Measurements from ENCODE around the gene ARF3. TPM values are rescaled to one million over a fixed set of nuclear protein-coding genes. Genes with fewer than 3 reads are reported as not detected.

ARF3 gene
- total and polyA plus RNA-seq, 9 donors, result 19.9 to 63.3 (median 51.2) TPM

DNA sequence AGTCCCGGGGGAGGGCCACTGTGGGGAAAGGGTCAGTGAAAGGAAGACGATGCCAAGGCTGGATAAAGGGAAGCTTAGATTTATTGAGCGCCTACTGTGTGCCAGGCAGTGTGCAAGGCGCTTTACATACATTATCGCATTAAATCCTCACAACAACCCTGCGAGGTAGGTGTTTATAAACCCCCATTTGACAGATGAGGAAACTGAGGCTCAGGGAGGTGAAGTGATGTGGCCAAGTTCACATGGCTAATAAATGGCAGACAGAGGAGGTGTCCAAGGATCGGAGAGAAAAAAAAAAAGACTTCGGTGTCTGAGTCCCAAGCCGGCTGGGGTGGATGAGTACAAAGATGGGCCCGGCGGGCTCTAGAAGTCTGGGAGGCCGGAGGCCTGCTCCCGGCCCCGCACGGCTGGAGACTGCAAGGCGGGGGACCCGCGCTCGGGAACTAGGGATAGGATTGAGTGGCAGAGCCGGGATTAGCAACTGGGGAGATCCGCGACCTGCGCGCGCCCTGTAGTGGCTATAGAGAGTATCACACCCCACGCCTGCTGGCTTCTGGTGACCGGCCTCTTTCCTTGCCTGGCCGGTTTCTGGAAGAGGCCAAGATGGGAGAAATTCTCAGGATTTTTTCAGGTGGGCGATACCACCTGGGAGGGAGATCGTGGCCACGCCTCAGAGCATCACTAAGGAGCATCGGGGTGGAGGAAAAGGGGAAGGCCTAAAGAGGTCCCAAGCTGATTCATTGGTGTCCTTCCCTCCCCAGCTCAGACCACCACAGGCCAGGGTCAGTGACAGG is 38.0 kb upstream of the ARF3 start:
- Histone ChIP-seq H3K9me3 (replicated peaks; ENCODE audit: control insufficient read depth, low read depth, low read length) (no peaks in the 10 kb centered on the region), H3K27ac (ENCODE audit: low read length) (no peak overlapping the region), H3K4me3 (ENCODE audit: low read length) (no peak overlapping the region), H3K27me3 (ENCODE audit: control insufficient read depth, insufficient read depth, low read length) (peaks cover 88% of the 10 kb centered on the region), H3K36me3 (ENCODE audit: control insufficient read depth, insufficient read depth, low read length) (no peaks in the 10 kb centered on the region), H3K4me1 (ENCODE audit: control insufficient read depth, insufficient read depth, low read length) (peaks cover 41% of the 10 kb centered on the region)
- peak; percentile 88 for DNase-seq
- WGBS (ENCODE audit: insufficient coverage), result 3% methylated on average over 26 of the region's 32 CpGs

DNA sequence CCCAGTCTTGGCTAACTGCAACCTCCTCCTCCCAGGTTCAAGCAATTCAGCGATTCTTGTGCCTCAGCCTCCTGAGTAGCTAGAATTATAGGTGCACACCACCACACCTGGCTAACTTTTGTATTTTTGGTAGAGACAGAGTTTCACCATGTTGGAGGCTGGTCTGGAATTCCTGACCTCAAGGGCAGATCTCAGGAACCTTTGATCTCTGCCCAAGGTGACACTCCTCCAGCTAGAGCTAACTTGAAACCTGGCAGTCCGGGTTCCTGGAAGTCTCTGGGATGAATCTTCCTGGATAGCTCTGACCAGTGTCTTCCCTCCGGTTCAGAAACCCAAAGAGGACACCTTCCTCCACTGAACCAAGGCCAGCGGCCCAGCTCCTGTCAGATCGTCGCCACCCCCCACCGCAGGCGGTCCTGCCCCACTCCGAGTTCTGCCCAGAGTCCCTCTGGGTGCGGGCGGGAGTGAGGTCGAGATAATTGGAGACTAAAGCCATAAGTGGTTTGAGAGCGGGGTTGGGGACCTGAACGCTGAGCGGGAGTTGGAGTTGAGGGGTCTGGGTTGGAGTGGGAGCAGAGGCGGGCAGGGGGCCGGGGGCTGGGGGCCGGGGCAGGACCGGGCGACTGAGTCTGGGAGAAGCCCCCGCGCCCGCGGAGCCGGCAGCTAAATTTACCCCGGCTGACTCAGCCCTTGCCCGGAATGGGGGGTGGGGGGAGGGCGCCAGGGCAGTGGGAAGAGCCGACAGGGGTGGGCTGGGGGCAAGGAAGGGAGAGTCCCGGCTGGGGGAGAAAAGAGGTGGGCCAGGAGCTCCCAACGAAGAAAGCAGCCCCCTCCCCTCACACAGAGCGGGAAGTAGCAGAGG is 37.2 kb upstream of the ARF3 start:
- DNase-seq, result no peak
- H3K9me3 ChIP-seq (replicated peaks; ENCODE audit: control insufficient read depth, low read depth, low read length), result no peaks in the 10 kb centered on the region
- H3K4me3 ChIP-seq (ENCODE audit: low read length), result no peak overlapping the region
- 21% methylated on average over 5 of the region's 32 CpGs for WGBS (ENCODE audit: insufficient coverage)
- H3K4me1 ChIP-seq (ENCODE audit: control insufficient read depth, insufficient read depth, low read length), result peaks cover 33% of the 10 kb centered on the region
- peaks cover 86% of the 10 kb centered on the region for H3K27me3 ChIP-seq (ENCODE audit: control insufficient read depth, insufficient read depth, low read length)
- no peaks in the 10 kb centered on the region for H3K36me3 ChIP-seq (ENCODE audit: control insufficient read depth, insufficient read depth, low read length)
- no peak overlapping the region for H3K27ac ChIP-seq (ENCODE audit: low read length)

DNA sequence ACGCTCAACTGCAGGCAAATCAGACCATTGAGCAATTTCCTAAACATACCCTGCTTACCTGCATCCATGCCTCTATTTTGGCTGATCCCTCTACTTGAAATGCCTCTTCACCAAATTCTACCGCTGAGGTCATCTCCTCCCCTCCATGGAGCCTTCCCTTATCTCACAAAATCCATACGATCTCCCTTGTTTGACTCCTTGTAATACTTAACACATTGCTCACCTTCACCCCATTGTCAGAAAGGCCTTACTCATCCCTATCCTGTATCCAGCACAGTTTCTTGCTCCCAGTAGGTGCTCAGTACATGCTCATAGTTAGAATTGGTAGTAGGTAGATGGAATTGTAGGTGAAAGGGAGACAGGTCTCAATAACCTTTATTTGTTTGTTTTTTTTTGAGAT is 36.5 kb upstream of the ARF3 start:
- no peak overlapping the region for H3K4me3 ChIP-seq (ENCODE audit: low read length)
- H3K36me3 ChIP-seq (ENCODE audit: control insufficient read depth, insufficient read depth, low read length), result no peaks in the 10 kb centered on the region
- H3K4me1 ChIP-seq (ENCODE audit: control insufficient read depth, insufficient read depth, low read length), result peaks cover 27% of the 10 kb centered on the region
- peaks cover 86% of the 10 kb centered on the region for H3K27me3 ChIP-seq (ENCODE audit: control insufficient read depth, insufficient read depth, low read length)
- no peak overlapping the region for H3K27ac ChIP-seq (ENCODE audit: low read length)
- WGBS (ENCODE audit: insufficient coverage), result 63% methylated on average over 3 of the region's 3 CpGs
- DNase-seq, result no peak
- no peaks in the 10 kb centered on the region for H3K9me3 ChIP-seq (replicated peaks; ENCODE audit: control insufficient read depth, low read depth, low read length)

DNA sequence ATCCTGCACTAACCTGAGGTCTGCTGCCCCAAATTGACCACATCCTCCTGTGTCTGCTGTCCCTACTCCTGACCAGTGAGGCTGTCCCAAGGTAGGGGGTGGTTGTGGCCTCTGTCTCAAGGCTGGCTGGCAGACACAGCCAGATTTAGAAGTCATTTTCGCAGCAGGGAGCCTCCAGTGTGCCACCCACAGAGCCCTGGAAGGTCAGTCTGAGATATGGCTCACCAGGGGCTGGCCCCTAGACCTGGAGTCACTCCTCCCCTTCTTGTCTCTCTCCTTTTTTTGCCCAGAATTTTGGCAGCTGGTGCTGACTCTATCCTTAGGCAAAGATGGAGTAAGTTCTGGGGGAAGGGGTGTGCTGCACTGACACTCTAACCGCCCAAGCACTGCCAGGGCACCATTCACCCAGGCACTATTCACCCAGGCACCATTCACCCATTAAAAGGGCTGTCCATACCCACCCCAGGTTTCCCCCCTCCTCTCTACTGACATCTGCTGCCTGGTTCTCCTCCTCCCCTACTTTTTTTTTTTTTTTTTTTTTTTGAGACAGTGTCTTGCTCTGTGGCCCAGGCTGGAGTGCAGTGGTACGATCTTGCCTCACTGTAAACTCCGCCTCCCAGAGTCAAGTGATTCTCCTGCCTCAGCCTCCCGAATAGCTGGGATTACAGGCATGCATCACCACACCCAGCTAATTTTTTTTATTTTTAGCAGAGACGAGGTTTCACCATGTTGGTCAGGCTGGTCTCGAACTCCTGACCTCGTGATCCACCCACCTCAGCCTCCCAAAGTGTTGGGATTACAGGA is 34.2 kb upstream of the ARF3 start:
- no peak overlapping the region for H3K27ac ChIP-seq (ENCODE audit: low read length)
- H3K9me3 ChIP-seq (replicated peaks; ENCODE audit: control insufficient read depth, low read depth, low read length), result no peaks in the 10 kb centered on the region
- 68% methylated on average over 3 of the region's 8 CpGs for WGBS (ENCODE audit: insufficient coverage)
- no peaks in the 10 kb centered on the region for H3K36me3 ChIP-seq (ENCODE audit: control insufficient read depth, insufficient read depth, low read length)
- no peak for DNase-seq
- peaks cover 86% of the 10 kb centered on the region for H3K27me3 ChIP-seq (ENCODE audit: control insufficient read depth, insufficient read depth, low read length)
- H3K4me1 ChIP-seq (ENCODE audit: control insufficient read depth, insufficient read depth, low read length), result peaks cover 13% of the 10 kb centered on the region
- no peak overlapping the region for H3K4me3 ChIP-seq (ENCODE audit: low read length)

DNA sequence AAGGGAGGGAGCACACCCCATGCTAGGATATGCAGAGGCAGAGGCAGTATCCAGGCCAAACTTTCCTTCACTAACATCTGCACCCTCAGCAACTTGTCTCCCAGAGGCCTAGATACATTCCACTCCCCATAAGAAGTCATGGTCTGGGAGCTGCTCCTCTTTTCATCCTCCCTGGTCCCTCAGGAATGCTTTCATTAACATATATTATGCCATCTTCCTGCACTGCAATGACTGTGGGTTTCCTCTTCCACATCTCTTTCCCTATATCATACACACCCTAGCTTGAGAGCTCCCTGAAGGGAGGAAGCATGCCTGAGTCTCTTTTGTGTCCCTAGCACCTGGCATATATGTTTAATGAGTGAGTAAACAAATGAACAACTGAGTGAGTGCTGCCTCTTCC is 33.3 kb upstream of the ARF3 start:
- H3K36me3 ChIP-seq (ENCODE audit: control insufficient read depth, insufficient read depth, low read length), result no peaks in the 10 kb centered on the region
- DNase-seq, result no peak
- peaks cover 86% of the 10 kb centered on the region for H3K27me3 ChIP-seq (ENCODE audit: control insufficient read depth, insufficient read depth, low read length)
- H3K27ac ChIP-seq (ENCODE audit: low read length), result no peak overlapping the region
- peaks cover 19% of the 10 kb centered on the region for H3K4me1 ChIP-seq (ENCODE audit: control insufficient read depth, insufficient read depth, low read length)
- H3K4me3 ChIP-seq (ENCODE audit: low read length), result no peak overlapping the region
- H3K9me3 ChIP-seq (replicated peaks; ENCODE audit: control insufficient read depth, low read depth, low read length), result no peaks in the 10 kb centered on the region

DNA sequence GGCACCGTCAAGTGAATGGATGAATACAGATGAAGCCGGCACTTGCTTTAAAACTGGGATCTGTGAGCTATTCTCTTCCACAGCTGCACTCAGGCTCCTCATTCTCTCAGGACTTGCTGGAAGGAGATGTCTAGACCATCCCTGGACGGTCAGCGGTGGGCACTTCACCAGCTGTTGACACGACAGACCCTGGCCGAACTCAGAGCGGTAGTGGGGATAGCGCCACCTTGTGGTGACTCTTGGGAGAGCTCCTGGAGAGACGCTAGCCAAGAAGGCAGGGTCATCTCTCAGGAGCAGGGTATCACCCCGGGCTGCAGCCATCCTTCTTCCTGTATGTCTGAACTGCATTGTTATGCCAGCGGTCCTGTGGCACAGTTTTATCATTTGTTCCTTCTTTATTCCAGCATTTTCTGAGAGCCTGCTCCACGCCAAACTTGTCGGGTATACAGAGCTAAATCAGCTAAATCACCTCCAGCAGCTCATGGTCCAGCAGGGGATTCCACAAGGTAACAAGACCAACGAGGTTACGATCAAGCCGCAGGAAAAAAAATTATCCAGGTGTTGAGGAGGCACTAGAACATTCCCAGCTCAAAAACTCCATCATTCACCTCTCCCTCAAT is 30.9 kb upstream of the ARF3 start:
- no peak overlapping the region for H3K4me3 ChIP-seq (ENCODE audit: low read length)
- peaks cover 85% of the 10 kb centered on the region for H3K27me3 ChIP-seq (ENCODE audit: control insufficient read depth, insufficient read depth, low read length)
- peaks cover 27% of the 10 kb centered on the region for H3K4me1 ChIP-seq (ENCODE audit: control insufficient read depth, insufficient read depth, low read length)
- peak; percentile 46 for DNase-seq
- no peak overlapping the region for H3K27ac ChIP-seq (ENCODE audit: low read length)
- 28% methylated on average over 16 of the region's 16 CpGs for WGBS (ENCODE audit: insufficient coverage)
- no peaks in the 10 kb centered on the region for H3K36me3 ChIP-seq (ENCODE audit: control insufficient read depth, insufficient read depth, low read length)
- no peaks in the 10 kb centered on the region for H3K9me3 ChIP-seq (replicated peaks; ENCODE audit: control insufficient read depth, low read depth, low read length)

DNA sequence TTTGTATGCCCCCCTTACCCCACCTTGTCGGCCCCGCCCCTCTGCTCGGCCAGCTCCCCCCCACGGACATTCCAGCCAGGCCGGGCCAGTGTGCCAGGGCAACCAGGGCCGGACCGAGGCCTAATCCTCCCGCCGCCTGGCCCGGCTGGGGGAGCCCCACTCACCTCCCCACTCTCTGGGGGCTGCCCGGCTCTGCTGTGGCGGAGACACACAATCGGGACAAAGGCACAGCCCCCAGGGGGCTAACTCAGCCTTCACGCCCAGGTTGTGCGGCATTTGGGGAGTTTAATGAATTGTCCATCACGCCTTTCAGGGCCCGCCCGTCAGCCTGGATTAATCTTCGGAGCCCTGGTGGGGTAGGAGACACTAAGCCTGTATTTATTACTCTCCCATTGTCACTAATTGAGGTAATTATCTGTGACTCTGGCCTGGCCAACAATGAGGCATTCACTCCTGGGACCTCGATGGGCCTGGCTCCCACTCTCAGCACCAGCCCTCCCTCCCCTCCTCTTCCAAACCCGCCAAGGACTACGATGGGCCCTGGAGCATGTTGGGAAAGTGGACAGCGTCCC is 29.5 kb upstream of the ARF3 start:
- Histone ChIP-seq H3K4me3 (ENCODE audit: low read length) (no peak overlapping the region), H3K36me3 (ENCODE audit: control insufficient read depth, insufficient read depth, low read length) (no peaks in the 10 kb centered on the region), H3K9me3 (replicated peaks; ENCODE audit: control insufficient read depth, low read depth, low read length) (no peaks in the 10 kb centered on the region), H3K4me1 (ENCODE audit: control insufficient read depth, insufficient read depth, low read length) (peaks cover 37% of the 10 kb centered on the region), H3K27ac (ENCODE audit: low read length) (no peak overlapping the region), H3K27me3 (ENCODE audit: control insufficient read depth, insufficient read depth, low read length) (peaks cover 93% of the 10 kb centered on the region)
- no CpG with 5 or more reads among the region's 23 CpGs for WGBS (ENCODE audit: insufficient coverage)
- no peak for DNase-seq

DNA sequence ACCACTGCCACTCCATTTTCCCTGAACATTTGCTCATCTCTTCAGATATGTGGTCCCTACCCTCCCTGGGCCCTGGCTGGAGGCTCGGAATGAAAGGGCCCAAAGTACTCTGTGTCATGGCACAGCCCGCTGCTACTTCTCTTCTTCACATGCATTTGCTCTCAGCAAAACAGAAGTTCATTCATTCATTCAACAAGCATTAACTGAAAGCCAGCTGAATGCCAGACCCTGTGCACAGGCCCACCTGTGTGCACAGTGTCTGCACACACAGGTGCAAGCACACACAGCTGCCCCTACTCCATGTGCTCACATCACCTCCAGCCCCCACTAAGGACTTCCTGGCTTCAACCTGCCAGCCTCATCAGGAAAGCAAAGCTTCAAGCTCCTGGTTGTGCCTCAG is 28.6 kb upstream of the ARF3 start:
- DNase-seq, result no peak
- WGBS (ENCODE audit: insufficient coverage), result 34% methylated on average over 2 of the region's 2 CpGs
- Histone ChIP-seq H3K4me3 (ENCODE audit: low read length) (no peak overlapping the region), H3K27me3 (ENCODE audit: control insufficient read depth, insufficient read depth, low read length) (peaks cover 93% of the 10 kb centered on the region), H3K4me1 (ENCODE audit: control insufficient read depth, insufficient read depth, low read length) (peaks cover 46% of the 10 kb centered on the region), H3K27ac (ENCODE audit: low read length) (no peak overlapping the region), H3K36me3 (ENCODE audit: control insufficient read depth, insufficient read depth, low read length) (no peaks in the 10 kb centered on the region), H3K9me3 (replicated peaks; ENCODE audit: control insufficient read depth, low read depth, low read length) (no peaks in the 10 kb centered on the region)

DNA sequence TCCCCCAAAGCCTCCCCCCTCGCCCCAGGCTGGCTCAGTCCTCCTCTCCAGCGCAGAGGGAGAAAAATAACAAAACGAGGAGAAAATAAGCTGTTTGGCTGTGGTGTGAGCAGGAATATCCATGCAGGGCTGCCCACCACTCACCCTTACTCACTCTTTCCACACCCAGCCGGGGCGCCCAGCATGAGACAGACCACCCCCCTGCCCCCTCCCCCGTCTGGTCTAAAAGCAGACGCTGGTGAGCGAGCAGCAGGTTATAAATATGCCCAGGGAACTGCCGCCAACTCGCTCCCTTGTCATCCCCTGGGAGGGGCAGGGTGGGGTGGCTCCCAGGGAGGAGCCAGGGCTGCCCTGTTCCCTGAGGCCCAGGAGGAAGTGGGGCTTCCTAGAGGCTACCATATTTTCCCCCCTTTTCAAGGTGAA is 28.2 kb upstream of the ARF3 start:
- Histone ChIP-seq H3K9me3 (replicated peaks; ENCODE audit: control insufficient read depth, low read depth, low read length) (no peaks in the 10 kb centered on the region), H3K4me1 (ENCODE audit: control insufficient read depth, insufficient read depth, low read length) (peaks cover 50% of the 10 kb centered on the region), H3K27me3 (ENCODE audit: control insufficient read depth, insufficient read depth, low read length) (peaks cover 96% of the 10 kb centered on the region), H3K27ac (ENCODE audit: low read length) (peak overlapping the region; percentile 29), H3K36me3 (ENCODE audit: control insufficient read depth, insufficient read depth, low read length) (no peaks in the 10 kb centered on the region), H3K4me3 (ENCODE audit: low read length) (no peak overlapping the region)
- WGBS (ENCODE audit: insufficient coverage), result no CpG with 5 or more reads among the region's 10 CpGs
- DNase-seq, result no peak

Measured in muscle of leg (tissue), 11 donors.